HepG2 (cell line): ENCODE data around the gene LEFTY2. TPM values are rescaled to one million over a fixed set of nuclear protein-coding genes. Genes with fewer than 3 reads are reported as not detected.

Experiments
- ATAC-seq: fragments of 200-7000 bp; cut with Tn5 transposase; 3 replicates; pipeline ENCODE4 v1.9.1; 2020; ENCODE audit warnings: mild to moderate bottlenecking, moderate library complexity
- BruUV-seq: library from RNA; stranded (reverse); fragments of 400-500 nt; replicated peaks from 2 replicates; lab custom pipeline; 2021; lab: Mats Ljungman, UMichigan
- CTCF ChIA-PET: fragments of 300-600 bp; formaldehyde crosslinking; extraction: SDS; loops from one replicate; lab custom pipeline; 2021; ENCODE audit warnings: low total read pairs, inconsistent platforms, low intra/inter-chr PET ratio; lab: Yijun Ruan, JAX
- POLR2A ChIA-PET: fragments of 350-600 bp; sonication (Branson Sonifier 250); formaldehyde crosslinking; loops from one replicate; lab custom pipeline; 2020; ENCODE audit warnings: antibody characterized with exemption, inconsistent platforms; lab: Yijun Ruan, JAX
- DNase-seq: peaks from one replicate; pipeline ENCODE4 v3.0.0-alpha.2; 2015; ENCODE audit warnings: low spot score
- FAIRE-seq: peaks from 3 replicates; lab custom pipeline; 2011; peaks lifted over from hg19 to GRCh38; lab: Jason Lieb, UNC
- H2AFZ ChIP-seq: one replicate; pipeline ENCODE4 v1.6.1; 2011; ENCODE audit warnings: low read length, inconsistent platforms
- H3K27ac ChIP-seq: fragments of 300-600 bp; 3 replicates; pipeline ENCODE4 v1.8.0; 2011; ENCODE audit warnings: mixed run types, mild to moderate bottlenecking, mixed read lengths, low read length, inconsistent platforms; ENCODE audit not compliant: insufficient read depth; ENCODE audit errors: extremely low read length
- H3K27me3 ChIP-seq, 2 experiments: fragments of 200-600 bp in 1 of 2; 2 replicates in 1 of 2; 3 replicates in 1 of 2; pipeline versions ENCODE4 v1.6.0 to v1.8.0; 2011; ENCODE audit warnings: low read length in 2 of 2, mild to moderate bottlenecking in 2 of 2, moderate library complexity in 2 of 2, inconsistent platforms in 1 of 2; ENCODE audit not compliant: insufficient read depth in 2 of 2, control insufficient read depth in 1 of 2
- H3K36me3 ChIP-seq, 2 experiments: fragments of 200-600 bp in 1 of 2; replicated peaks in 1 of 2; 2 replicates in 1 of 2; 3 replicates in 1 of 2; pipeline versions ENCODE4 v1.5.1 to v1.8.0; 2011; ENCODE audit warnings: low read length in 2 of 2, inconsistent platforms in 1 of 2; ENCODE audit not compliant: insufficient read depth in 2 of 2, control insufficient read depth in 1 of 2
- H3K4me1 ChIP-seq: 2 replicates; pipeline ENCODE4 v1.5.1; 2012; ENCODE audit warnings: low read length, inconsistent platforms; ENCODE audit not compliant: insufficient read depth
- H3K4me2 ChIP-seq: 2 replicates; pipeline ENCODE4 v1.6.0; 2011; ENCODE audit warnings: low read depth, low read length, inconsistent platforms
- H3K4me3 ChIP-seq, 3 experiments: fragments of 200-600 bp in 1 of 3; sonication (generic), shearing (Covaris generic) in 1 of 3; replicated peaks in 1 of 3; 2 replicates each; pipeline ENCODE4 v1.5.1; 2011 to 2016; ENCODE audit warnings: low read length in 3 of 3, inconsistent platforms in 2 of 3, low read depth in 2 of 3, mild to moderate bottlenecking in 2 of 3, control low read depth in 1 of 3, mixed read lengths in 1 of 3; ENCODE audit not compliant: insufficient read depth in 1 of 3
- H3K79me2 ChIP-seq: one replicate; pipeline ENCODE4 v1.6.1; 2011; ENCODE audit warnings: low read length, inconsistent platforms; ENCODE audit not compliant: insufficient read depth
- H3K9ac ChIP-seq: 2 replicates; pipeline ENCODE4 v1.6.0; 2011; ENCODE audit warnings: mild to moderate bottlenecking, low read depth, low read length, inconsistent platforms; ENCODE audit not compliant: insufficient read depth
- H3K9me3 ChIP-seq: 2 replicates; pipeline ENCODE4 v1.5.1; 2012; ENCODE audit warnings: mild to moderate bottlenecking, low read length
- H4K20me1 ChIP-seq: 2 replicates; pipeline ENCODE4 v1.6.0; 2011; ENCODE audit warnings: inconsistent platforms, mild to moderate bottlenecking, low read length, moderate library complexity; ENCODE audit not compliant: insufficient read depth
- MAFF ChIP-seq: IDR thresholded peaks from 2 replicates; pipeline ENCODE4 v1.6.1; 2011; ENCODE audit warnings: low read depth, low read length, improper control_type of control experiment
- MAFK ChIP-seq, 2 experiments: IDR thresholded peaks in 1 of 2; conservative IDR thresholded peaks in 1 of 2; 2 replicates each; pipeline ENCODE4 v1.6.1; 2011; ENCODE audit warnings: improper control_type of control experiment in 2 of 2, low read length in 2 of 2
- MXI1 ChIP-seq: IDR thresholded peaks from 3 replicates; pipeline ENCODE4 v1.6.1; 2012; ENCODE audit warnings: low read depth, low read length, inconsistent platforms, borderline replicate concordance
- NCOA2 ChIP-seq: sonication (generic); formaldehyde crosslinking; IDR thresholded peaks from 2 replicates; pipeline ENCODE4 v1.8.0; 2022; ENCODE audit warnings: inconsistent platforms
- NFE2L2 ChIP-seq: fragments of 150-350 bp; IDR thresholded peaks from 2 replicates; pipeline ENCODE4 v1.6.1; 2014; ENCODE audit warnings: low read length
- NFYB ChIP-seq: sonication (generic); formaldehyde crosslinking; IDR thresholded peaks from 2 replicates; pipeline ENCODE4 v1.4.0; 2020; ENCODE audit warnings: missing genetic modification reagents
- NONO ChIP-seq, 2 experiments: fragments of 450-650 bp in 1 of 2; sonication (generic) in 1 of 2; formaldehyde crosslinking in 1 of 2; IDR thresholded peaks in 1 of 2; conservative IDR thresholded peaks in 1 of 2; 2 replicates each; pipeline versions ENCODE4 v1.6.1 to v1.8.0; 2017 to 2022; ENCODE audit warnings: mild to moderate bottlenecking in 1 of 2, missing genetic modification reagents in 1 of 2, moderate library complexity in 1 of 2
- TRAFD1 ChIP-seq: sonication (generic); formaldehyde crosslinking; IDR thresholded peaks from 2 replicates; pipeline ENCODE4 v1.5.1; 2020; ENCODE audit warnings: missing genetic modification reagents, mild to moderate bottlenecking, borderline replicate concordance
- ZNF430 ChIP-seq: sonication (generic); formaldehyde crosslinking; IDR thresholded peaks from 2 replicates; pipeline ENCODE4 v1.9.0; 2021; ENCODE audit warnings: mild to moderate bottlenecking, missing genetic modification reagents
- ZNF629 ChIP-seq: sonication (generic); formaldehyde crosslinking; conservative IDR thresholded peaks from 2 replicates; pipeline ENCODE4 v1.5.0; 2020; ENCODE audit warnings: missing genetic modification reagents
- WGBS: methylation state at CpG from one replicate; pipeline ENCODE4 v1.1.6; 2017; ENCODE audit warnings: low lambda C conversion rate; 5-methylcytosine and 5-hydroxymethylcytosine counted together
- in situ Hi-C: cut with HindIII; loops from 2 replicates; pipeline ENCODE4 v1.10.0; 2017; ENCODE audit warnings: low pct_unique_long_range_greater_than_20kb; ENCODE audit not compliant: extremely low pct_ligation_motif_present
- intact Hi-C: fragments of 100-400 bp; cut with micrococcal nuclease; formaldehyde crosslinking; loops from one replicate; pipeline ENCODE4 v1.10.0; 2022; ENCODE audit not compliant: unreplicated experiment
- polyA plus RNA-seq, 8 experiments: library from polyadenylated mRNA; depleted of rRNA in 3 of 8; stranded (reverse) in 7 of 8; unstranded in 1 of 8; fragments of >200 nt; fragmentation: Illumina TruSeq in 4 of 8; extraction: Trizol in 4 of 8; gene quantifications; 2 replicates each; pipeline versions ENCODE4 v1.2.1 to v1.2.3, GENCODE V29; 2011 to 2016; ENCODE audit warnings: low read depth in 4 of 8, missing spikeins in 1 of 8, mixed read lengths in 1 of 8; ENCODE audit not compliant: insufficient read depth in 1 of 8
- total RNA-seq, 5 experiments: library from RNA; depleted of rRNA; stranded (reverse); fragments of >200 nt; fragmentation: Illumina TruSeq; extraction: Trizol; gene quantifications; 2 replicates each; pipeline ENCODE4 v1.2.3, GENCODE V29; 2016; ENCODE audit warnings: low read depth in 1 of 5
- TF ChIP-seq, protein P1 (sequence below): sonication (generic); formaldehyde crosslinking; IDR thresholded peaks from 2 replicates; pipeline ENCODE4 v1.5.1; 2020; ENCODE audit warnings: missing genetic modification reagents, mild to moderate bottlenecking, borderline replicate concordance
- TF ChIP-seq, protein P2 (sequence below): IDR thresholded peaks from 2 replicates; pipeline ENCODE4 v1.6.1; 2016; ENCODE audit warnings: low read depth, control low read depth

LEFTY2 gene
- total and polyA plus RNA-seq, 2 of the 13 experiments (the other 11 are each of a cell fraction or from before 2014, with no cell fraction given) = 0.13 to 0.33 TPM

- H3K9me3 ChIP-seq = no peaks in the 10 kb centered on the region
- H3K36me3 ChIP-seq = peaks cover 7 to 35% of the 10 kb centered on the region in 2 experiments; a peak in 4 of 5 replicates
- no peak for ATAC-seq
- H3K4me2 ChIP-seq = no peak overlapping the region
- WGBS = 96% methylated on average over 5 of the region's 5 CpGs
- intact Hi-C loops (no loop called here), in situ Hi-C loops (no loop called here)
- H3K27me3 ChIP-seq = no peaks in the 10 kb centered on the region
- peaks cover 7% of the 10 kb centered on the region for H3K4me1 ChIP-seq
- FAIRE-seq = no peak
- BruUV-seq = no TSS peak
- H3K9ac ChIP-seq = no peak overlapping the region
- H3K79me2 ChIP-seq = peaks cover 4% of the 10 kb centered on the region
- no peak for DNase-seq
- H2AFZ ChIP-seq = no peak overlapping the region
- H4K20me1 ChIP-seq = no peaks in the 10 kb centered on the region
- ChIA-PET CTCF (no interaction called here), POLR2A (no interaction called here)
- no peak for TF ChIP-seq MXI1
- TF ChIP-seq NONO (IDR thresholded peaks at IDR 0.05) = no peak
- no peak for TF ChIP-seq NONO (CRISPR knock-in tag; conservative IDR thresholded peaks at IDR 0.05)
- peak; percentile 90 for TF ChIP-seq NFE2L2
- TF ChIP-seq ZNF430 (CRISPR knock-in tag) = no peak
- TF ChIP-seq, protein P1, sequence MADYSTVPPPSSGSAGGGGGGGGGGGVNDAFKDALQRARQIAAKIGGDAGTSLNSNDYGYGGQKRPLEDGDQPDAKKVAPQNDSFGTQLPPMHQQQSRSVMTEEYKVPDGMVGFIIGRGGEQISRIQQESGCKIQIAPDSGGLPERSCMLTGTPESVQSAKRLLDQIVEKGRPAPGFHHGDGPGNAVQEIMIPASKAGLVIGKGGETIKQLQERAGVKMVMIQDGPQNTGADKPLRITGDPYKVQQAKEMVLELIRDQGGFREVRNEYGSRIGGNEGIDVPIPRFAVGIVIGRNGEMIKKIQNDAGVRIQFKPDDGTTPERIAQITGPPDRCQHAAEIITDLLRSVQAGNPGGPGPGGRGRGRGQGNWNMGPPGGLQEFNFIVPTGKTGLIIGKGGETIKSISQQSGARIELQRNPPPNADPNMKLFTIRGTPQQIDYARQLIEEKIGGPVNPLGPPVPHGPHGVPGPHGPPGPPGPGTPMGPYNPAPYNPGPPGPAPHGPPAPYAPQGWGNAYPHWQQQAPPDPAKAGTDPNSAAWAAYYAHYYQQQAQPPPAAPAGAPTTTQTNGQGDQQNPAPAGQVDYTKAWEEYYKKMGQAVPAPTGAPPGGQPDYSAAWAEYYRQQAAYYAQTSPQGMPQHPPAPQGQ (CRISPR knock-in tag) = no peak
- peak; percentile 24 to 75; a peak in 3 of 4 replicates for TF ChIP-seq MAFK (conservative IDR thresholded peaks at IDR 0.05 in 1 of 2, IDR thresholded peaks at IDR 0.05 in 1 of 2; ENCODE audit: low read length in 2 of 2)
- no peak for TF ChIP-seq ZNF629
- no peak for TF ChIP-seq TRAFD1
- peak; percentile 43 for TF ChIP-seq MAFF
- TF ChIP-seq, protein P2, sequence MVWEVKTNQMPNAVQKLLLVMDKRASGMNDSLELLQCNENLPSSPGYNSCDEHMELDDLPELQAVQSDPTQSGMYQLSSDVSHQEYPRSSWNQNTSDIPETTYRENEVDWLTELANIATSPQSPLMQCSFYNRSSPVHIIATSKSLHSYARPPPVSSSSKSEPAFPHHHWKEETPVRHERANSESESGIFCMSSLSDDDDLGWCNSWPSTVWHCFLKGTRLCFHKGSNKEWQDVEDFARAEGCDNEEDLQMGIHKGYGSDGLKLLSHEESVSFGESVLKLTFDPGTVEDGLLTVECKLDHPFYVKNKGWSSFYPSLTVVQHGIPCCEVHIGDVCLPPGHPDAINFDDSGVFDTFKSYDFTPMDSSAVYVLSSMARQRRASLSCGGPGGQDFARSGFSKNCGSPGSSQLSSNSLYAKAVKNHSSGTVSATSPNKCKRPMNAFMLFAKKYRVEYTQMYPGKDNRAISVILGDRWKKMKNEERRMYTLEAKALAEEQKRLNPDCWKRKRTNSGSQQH (CRISPR knock-in tag) = no peak
- TF ChIP-seq NFYB = no peak
- no peak for TF ChIP-seq NCOA2
- H3K27ac ChIP-seq = no peak overlapping the region
- H3K4me3 ChIP-seq = no peak overlapping the region
These were observed 23.5 kb downstream of the LEFTY2 start for GRCh38 chr1:225917536-225917935.
